DMS 273 (cell line): ENCODE measurements around the gene MYNN.

Experiments used
- DNase-seq: peaks from one replicate; lab custom pipeline; 2025; ENCODE audit not compliant: unreplicated experiment; lab: John Stamatoyannopoulos, UW

MYNN gene

GRCh38 chr3:169774186-169774585 is 990 bp downstream of the MYNN start:
- no peak for DNase-seq

- no peak for DNase-seq
These were observed 4.6 kb downstream of the MYNN start for GRCh38 chr3:169777822-169778221.

- DNase-seq: no peak
These were observed 7.5 kb downstream of the MYNN start for GRCh38 chr3:169780742-169781141.

GRCh38 chr3:169781209-169781855 is 8.1 kb downstream of the MYNN start:
- no peak for DNase-seq

GRCh38 chr3:169787120-169787519 is 13.9 kb downstream of the MYNN start:
- DNase-seq: no peak

DNA sequence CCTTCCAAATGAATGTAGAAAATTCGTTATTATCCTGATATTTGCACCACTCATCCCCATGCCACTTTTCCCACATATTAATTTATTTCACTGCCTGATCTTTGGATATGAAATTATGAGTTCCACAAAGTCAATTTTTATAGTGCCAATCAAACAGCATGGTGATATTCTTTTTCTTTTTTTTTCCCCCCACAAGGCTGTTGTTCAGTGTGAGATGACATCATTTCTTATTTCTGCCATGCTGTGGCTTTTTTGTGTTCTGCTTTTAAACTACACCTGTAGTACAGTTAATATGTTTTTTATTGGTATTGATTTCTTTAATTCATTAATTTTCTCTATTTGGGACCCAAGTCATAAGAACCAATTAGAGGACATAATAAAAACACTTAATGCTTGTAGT is 14.6 kb downstream of the MYNN start:
- no peak for DNase-seq

DNA sequence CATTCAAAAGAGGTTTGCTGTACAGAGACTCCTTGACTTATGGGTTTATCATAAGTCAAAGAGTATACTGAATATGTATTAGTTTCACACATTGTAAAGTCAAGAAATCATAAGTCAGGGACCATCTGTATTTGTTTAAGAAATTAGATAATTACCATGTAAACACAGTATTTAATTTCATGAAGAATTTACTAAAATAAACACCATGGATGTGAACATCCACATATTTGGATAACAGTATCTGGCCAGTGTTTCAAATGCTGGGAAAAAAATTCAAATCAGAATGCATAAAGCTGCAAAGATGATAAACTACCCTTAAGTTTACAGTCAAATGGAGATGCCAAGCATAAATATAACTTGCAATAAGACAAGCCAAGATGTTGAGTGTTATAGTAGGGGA is 17.0 kb downstream of the MYNN start:
- no peak for DNase-seq

DNA sequence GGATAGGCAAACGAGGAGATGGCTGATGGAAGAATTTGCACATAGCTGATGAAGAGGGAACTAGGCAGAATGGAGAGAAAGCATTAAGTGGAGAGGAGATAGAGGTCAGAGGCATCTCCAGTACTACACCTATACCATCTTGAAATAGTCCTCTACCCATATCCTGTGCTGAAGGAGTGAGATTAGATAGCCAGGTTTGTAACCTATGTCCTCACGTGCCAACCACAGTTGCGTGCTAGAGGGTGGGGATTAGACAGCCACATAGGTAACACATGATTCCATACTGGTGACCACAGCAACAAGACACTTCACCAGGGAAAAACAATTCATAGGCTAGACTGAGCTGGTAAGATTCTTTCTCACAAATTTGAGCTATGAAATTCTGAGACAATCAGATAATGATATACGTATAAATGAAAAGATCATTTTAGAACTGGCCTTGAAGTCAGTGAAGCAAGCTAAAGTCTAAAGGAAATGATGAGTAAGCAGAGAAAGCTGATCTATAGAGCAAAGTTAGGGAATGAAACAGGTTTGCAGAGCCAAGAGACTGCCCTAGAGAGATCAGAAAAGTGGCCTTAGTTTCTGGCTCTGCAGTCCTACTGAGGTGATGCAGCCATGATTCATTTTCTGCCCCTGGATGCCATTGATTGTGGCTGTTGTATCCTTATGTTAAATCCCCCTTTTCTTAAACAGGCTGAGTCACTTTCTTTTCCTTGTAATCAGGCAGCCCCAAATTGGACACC is 17.7 kb downstream of the MYNN start:
- DNase-seq: no peak

- DNase-seq: no peak
These were observed 19.2 kb downstream of the MYNN start for GRCh38 chr3:169792359-169792758.

DNA sequence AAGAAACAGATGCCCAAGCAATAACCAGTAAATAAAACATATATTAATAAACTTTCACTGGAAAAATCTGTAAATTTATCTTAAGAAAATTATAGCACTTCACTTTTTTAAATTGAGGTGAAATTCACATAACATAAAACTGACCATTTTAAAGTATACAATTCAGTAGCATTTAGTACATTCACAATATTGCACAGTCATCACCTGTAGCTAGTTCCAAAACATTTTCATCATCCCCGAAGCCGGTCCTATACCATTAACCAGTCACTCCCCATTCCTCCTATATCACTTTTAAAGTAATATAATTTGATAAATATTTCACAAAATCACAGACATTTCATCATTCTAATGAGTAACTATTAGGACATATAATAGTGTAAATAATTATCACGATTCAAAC is 31.5 kb downstream of the MYNN start:
- no peak for DNase-seq

DNA sequence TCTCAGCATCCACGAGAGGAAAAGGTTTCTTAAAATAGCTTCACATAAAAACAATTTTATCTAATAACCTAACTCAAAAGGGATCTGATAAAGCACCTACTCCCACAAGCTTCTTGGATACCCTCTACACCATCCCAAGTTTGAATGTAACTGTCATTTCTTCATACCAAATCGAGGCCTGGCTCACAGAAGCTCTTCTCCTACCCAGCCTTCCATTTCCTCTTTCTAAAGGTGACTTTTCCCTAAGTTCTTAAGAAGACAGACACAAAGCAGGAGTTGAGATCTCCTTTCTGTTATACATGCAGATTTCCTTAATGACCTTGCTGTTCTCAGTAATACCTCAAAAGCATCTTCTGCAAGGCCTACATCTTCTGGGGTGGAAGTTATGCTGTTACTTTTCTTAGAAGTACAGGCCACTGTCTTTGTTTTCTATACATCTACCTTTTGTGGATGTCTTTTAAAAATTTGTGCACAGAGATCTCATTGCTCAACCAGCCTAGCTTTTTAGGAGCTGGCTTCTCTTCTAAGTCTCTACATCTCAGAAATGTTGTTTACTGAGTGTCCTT is 36.1 kb downstream of the MYNN start:
- no peak for DNase-seq

- DNase-seq: peak; percentile 80
These were observed 38.6 kb downstream of the MYNN start for GRCh38 chr3:169811631-169812331.

- peak; percentile 92 for DNase-seq
These were observed 39.4 kb downstream of the MYNN start, which contains the start of the genes LRRC34 and LRRIQ4 for GRCh38 chr3:169812332-169813235. Gene LRRC34, minus strand, starts transcription at chr3:169812904. Its CDS starts 356 bp downstream, at chr3:169812548. Gene LRRIQ4, plus strand, starts transcription at chr3:169812870. Its CDS starts 9,052 bp downstream, at chr3:169821922.

- no peak for DNase-seq
These were observed 40.1 kb downstream of the MYNN start for GRCh38 chr3:169813278-169813677.

- DNase-seq: peak; percentile 22
These were observed 40.7 kb downstream of the MYNN start for GRCh38 chr3:169813757-169814517.

GRCh38 chr3:169815590-169816150 is 42.5 kb downstream of the MYNN start:
- no peak for DNase-seq

GRCh38 chr3:169818316-169818715 is 45.1 kb downstream of the MYNN start:
- no peak for DNase-seq

- no peak for DNase-seq
These were observed 48.9 kb downstream of the MYNN start for GRCh38 chr3:169822091-169822490.

GRCh38 chr3:169822540-169822939 is 49.3 kb downstream of the MYNN start:
- no peak for DNase-seq
